ENCODE results near the gene PTPRM.
"Not testable (repeated sequence)": the region's sequence is repeated elsewhere in the genome, so short reads cannot be mapped to it uniquely, and the experiment has no call there.

Gene PTPRM

DNA sequence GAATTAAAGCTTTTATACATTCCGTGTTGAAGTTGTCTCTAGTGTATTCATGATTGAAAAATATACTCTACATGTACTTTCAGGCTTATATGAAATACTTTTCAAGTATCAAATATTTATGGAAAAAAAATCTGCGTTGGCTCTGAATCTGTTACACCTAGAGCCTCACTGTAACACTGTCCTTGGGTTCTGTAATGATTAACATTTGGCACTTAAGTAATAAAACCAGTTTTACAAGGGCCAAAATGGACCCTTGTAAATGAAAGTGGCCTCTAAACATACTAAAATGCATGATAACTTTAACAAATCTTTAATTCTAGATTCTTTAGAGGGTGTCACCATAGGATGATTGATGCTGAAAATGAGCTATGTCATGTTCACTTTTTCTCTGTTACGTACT, 162.8 kb downstream of the PTPRM start:
- no peak for DNase-seq

DNA sequence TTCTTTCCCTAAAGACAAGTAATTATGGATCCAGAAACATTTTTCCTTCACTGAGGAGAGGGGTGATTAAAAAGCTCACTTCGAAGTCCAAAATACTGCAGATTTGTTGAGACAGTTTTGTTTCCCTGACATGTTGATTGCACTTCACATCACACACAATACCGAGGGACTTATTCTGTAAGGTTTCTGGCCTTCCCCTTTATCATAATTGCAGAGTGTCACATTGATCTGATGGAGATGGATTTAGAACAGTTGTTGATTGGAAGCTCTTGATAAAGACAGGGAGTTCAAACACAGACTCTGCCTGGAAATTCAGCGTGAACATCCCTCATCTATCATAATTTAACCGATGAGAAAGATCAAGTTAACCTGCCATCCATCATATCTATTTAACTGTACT, 163.6 kb downstream of the PTPRM start:
- DNase-seq = no peak

DNA sequence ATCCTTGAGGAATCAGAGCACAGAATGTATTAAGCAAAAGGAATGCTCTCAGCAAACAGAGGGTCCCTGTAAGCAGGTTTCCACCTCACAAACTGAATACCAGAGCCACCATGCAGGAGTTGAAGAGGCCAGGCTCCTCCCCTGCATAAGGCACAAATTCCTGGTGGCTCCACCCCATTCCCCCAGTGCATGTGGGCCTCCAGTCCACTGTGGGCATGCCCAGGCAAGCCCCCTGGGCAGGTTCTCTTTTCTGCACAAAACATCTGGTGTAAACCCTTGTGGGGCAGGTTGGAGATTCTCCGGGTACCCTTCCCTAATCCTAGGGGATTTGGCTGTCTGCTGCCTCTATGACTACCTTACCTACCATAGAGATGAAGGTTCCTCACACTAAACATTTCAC, 166.5 kb downstream of the PTPRM start:
- DNase-seq = no peak

DNA sequence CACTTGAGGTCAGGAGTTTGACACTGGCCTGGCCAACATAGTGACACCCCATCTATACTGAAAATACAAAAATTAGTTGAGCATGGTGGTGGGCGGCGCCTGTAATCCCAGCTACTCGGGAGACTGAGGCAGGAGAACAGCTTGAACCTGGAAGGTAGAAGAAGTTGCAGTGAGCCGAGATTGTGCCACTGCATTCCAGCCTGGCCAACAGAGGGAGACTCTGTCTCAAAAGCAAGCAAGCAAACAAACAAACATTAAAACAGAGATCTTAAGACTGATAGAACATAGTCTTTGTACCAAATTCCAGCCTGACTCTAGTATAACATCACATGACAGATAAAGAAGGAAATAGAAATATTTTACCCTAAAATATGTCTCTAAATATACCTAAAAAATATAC, 168.1 kb downstream of the PTPRM start:
- DNase-seq = no peak

DNA sequence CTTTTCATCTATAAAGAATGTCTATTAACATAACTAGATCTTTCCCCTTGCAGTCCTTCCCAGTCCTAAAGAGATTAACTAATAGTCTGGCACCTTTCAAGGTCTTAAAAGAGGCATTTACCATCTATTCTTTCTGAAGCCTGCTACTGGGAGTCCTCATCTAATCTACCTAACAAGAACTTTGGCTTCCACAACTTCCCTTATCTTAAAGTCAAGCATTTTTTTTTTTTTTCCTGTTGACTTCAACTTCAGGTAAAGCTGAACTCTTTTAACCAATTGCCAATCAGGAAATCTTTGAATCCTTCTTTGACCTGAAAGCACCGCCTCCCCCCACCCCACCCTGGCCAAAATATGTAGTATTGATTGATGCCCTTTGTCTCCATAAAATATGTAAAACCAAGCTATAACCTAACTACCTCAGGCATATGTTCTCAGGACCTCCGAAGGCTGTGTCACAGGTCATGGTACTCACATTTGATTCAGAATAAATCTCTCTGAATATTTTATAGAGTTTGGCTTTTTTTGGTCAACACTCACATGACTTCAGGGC, 168.6 kb downstream of the PTPRM start:
- DNase-seq = no peak

DNA sequence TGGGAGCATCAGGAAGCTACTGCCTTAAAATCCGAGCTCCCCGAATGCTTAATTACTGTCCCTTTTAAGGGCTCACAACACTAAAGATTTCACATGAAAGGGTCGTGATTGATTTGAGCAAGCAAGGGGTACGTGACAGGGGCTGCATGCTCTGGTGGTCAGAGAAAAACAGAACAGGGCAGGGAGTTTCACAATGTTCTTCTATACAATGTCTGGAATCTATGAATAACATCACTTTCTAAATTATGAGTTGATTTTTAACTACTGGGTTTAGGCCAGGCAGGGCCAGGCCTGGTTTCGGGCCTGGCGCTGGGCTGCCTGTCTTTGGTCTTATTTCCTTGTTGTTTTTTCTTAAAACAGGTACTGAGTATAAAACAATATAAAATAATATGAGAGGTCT, 169.4 kb downstream of the PTPRM start:
- DNase-seq = not testable (repeated sequence)

DNA sequence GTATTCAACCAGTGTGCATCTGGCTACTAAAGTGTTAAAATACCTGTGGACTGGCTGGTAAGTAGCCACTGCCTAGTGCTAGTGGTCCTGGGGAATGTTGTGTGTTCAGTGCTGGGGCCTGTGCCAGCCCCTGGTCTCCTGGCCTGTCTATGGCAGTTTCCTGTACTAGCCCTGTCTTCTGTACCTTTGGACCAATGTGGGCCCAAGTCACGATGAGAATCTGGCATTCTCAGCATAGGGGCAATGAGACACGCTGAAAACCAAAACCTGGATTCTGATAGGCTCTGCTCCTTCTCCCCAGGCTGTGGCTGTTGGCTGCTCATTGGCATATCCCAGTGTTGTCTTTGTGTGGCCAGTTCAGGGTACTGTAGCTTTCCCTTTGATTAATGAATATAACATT, 170.4 kb downstream of the PTPRM start:
- no peak for DNase-seq

DNA sequence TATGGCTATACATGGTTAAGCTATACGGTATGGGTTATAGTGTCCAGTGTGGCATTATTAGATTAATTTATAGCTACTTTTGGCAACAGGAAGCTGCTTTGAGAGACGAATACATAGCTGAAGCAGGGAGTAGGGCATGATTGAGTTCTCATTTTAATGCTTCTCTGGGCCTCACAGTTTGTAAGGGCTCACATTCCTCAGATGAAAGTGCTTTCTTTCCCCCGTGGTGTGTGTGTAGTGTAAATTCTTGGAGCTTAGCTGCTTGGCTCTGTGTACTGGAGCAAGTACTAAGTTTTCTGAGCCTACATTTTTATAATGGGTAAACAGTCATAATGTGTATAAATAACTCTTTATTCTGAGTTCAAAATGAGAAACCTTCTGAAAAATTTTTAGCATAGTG, 173.7 kb downstream of the PTPRM start:
- DNase-seq = no peak

DNA sequence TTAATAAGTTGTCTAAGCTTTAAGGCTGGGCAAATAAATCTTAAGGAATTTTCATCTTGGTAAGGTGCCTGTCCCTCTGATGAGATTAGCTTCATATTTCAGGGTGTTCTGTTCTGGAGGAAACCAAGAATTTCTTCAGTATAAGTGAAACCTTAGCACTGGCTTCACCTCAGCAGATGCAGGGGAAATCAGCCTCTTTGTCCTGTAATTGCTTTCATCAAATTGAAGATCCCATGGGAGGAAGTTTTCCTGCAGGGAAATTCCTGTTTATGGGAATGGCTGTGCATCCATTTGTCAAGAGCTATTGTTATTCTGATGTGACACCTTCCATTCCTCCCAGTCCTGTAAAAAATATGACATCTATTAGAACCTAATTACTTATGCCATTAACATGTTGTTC, 174.5 kb downstream of the PTPRM start:
- no peak for DNase-seq

DNA sequence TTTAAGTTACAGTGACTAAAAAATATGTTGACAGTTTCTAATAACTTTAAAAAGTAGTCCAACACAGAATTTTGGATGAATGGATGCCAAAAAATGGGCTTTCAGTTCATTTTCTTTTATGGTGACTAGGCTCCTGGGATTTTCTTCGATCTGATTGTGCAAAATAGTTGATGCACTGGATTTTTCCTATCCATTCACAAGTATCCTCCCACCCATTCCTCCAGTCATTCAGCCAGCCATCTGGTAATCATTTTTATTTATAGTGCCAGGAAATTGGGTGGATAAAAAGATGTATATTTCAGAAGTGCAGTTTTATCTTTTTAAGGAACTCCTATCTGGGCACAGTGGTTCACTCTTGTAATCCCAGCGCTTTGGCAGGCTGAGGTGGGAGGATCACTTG, 175.1 kb downstream of the PTPRM start:
- no peak for DNase-seq

DNA sequence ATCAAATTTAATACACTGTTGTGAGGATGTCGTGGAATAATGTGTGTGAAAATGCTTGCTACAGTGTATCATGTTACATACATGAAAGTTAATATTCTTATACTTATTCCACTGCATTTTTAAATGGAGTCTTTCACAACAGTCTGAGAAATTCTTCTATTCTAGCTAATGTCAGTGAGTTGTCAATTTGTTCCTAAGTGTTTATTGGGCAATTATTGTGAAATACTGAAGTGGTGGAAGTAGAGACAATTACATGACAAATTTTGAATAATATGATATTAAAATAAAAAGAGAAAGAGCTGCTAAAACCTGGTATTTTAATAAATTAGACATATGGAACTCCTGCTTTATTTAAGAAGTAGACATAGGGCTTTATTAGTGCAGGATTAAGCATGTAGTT, 176.1 kb downstream of the PTPRM start:
- no peak for DNase-seq

DNA sequence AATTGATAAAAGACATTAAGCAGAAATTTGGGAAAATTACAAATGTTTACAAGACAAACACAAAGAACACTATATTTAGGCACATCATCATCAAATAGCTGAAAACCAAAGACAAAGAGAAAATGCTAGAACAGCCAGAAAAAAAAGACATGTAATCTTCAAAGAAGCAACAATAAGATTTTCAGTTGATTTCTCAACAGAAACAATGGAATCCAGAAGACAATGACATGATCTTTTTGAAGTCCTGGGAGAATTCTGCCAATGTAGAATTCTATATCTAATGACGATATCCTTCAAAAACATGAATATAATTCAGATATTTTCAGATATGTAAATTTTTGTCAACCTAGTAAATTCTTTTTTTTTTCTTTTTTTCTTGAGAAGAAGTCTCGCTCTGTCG, 179.0 kb downstream of the PTPRM start:
- DNase-seq = no peak

DNA sequence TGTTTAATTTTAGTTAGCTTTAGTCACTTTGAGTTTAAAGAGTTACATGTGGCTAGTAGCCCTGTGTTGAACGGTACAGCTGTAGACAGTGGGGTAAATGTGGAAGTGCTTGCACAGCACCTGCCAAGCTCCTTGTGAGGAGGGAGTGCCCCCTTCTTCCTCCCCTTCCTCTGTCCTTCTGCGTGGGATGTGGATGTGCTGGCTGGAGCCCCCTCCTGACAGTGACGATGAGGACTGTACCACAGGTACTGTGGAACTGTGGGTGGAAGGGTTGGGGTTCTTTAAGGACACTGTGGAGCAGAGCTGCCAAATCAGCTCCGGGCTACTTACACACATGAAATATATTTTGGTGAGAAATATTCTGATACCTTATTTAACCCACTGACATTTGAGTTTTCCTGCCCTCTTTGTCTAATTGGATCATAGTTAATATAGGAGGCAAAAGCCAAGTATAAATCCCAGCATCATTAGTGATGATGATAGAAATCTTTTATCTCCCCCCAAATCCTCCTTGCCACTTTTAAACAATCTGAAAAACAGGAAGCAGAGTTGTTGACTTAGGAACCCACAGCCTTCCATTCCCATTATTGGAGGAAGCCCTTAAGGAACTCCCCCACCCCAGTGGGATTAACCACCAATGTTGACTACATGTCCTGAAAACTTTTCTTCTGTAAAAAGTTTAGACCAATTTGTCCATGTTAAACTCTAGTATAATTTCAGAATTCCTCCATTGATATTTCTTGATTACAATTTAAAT, 181.3 kb downstream of the PTPRM start:
- DNase-seq = no peak

DNA sequence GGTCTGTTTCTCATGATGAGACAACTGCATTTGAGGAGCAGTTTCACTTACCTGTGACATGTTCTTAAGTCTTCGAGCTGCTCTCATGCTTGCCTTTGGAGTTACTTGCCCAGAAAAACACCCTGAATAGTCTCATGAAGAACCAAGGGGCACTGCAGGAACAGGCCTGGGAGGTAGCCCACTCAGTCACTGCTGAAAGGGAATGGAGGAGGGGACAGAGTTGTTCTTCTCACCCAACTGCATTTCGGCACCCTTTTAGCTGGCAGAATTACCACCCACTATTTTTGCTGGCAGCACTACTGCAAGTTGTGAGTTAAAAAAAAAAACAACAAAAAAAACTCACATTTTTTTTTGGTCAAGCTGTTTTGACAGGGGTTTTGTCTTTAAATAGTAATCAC, 181.9 kb downstream of the PTPRM start:
- no peak for DNase-seq

DNA sequence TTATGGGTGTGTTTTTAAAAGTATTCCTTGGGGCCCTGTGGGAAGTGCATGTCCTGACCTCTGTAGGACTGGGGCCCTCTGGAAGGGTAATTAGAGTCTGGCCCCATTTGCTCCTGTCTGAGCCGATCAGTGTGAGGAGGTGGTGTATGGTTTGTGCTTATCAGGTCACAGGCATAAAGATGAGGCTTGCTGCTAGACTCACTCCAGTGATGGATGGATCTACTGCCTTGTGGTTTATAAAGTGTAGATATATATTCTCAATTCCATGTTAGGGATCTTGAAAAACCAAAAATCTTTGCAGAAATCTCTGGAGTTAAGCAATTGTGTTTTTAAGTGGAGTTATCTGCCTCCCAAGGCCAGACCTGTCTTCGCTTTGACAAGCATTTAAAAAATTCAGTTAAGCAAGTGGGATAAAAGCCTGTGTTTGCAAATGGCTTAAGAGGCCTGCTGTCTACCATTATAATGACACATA, 182.4 kb downstream of the PTPRM start:
- no peak for DNase-seq

DNA sequence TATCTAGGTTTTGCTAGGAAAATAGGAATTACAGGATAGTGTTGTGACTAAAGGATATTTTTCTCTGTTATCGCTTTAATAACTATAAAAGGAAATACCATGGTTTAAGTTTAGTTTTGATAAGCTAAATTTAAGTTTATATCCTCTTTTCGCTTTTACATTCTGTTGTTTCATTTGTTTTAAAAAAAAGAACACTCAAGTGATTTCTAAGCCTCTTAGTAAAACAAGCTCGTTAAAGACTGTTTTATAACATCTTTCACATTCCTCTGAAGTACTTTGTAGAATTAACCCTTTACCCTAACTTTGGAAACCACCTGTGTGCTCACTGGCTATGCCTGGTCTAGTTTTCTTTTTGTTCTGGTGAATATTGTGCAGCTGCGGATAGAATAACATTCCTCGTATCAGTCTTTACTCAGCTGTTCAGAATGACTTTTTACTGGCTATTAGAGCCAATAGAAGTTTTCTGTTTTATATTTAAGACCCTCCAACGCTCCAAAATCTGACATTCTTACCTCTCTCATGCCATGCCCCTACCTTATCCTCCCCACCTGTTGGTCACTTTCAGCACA, 183.1 kb downstream of the PTPRM start:
- DNase-seq = no peak

DNA sequence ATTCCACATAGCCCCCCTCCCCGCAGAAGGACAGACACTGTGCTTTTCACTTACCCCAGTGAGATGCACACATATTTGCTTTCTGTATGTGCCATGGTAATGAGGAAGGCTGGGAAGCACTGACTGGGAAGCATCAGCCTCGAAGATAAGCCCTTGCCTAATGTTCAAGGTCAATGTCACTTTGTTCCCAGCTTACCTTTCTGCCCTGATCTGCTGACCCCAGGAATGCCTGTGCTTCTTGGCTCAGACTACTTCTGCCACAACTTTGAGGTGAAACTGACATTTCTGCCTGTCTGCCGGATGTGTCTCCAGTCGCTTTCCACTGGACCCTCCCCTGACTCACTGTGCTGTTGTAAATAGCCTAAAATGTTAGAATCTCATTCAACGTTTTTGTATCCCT, 183.8 kb downstream of the PTPRM start:
- DNase-seq = no peak

DNA sequence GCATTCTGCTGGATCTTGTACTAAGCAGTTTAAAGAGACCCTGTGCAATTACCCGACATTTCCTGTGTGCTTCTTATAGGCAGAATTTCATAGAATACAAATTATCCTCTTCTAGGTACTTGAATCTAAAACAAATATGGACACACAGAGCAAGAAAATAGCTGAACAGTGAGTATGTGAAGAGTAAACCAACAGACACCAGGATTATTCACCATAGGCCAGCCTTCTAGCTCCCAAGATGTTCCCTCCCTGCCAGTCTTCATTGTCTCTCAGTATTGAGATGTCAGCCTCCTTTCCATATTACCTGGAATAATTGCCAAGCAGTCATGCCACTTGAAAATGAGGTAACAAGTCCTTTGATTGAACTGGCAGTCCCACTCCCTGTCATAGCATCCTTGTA, 187.1 kb downstream of the PTPRM start:
- no peak for DNase-seq

DNA sequence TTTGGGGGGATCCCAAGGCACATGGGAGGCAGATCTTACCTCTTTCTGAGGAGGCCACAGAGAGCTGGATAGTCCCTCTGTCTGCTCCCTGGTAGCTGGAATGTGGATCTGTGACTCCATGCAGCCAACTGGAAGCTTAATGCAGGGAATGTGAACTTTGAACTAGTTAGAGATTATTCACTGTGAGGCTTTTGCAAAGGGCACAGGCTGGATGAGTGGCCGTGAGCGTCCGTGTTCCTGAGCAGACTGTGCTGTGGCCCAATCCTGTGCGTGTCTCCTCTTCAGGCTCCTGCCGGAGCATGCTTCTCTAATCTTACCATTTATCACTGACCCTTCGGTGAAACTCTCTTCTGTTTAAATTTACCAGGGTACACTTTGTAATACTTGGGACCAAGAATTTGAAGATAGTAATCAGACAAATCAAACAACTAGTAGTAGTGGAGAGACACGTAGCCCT, 187.6 kb downstream of the PTPRM start:
- no peak for DNase-seq

DNA sequence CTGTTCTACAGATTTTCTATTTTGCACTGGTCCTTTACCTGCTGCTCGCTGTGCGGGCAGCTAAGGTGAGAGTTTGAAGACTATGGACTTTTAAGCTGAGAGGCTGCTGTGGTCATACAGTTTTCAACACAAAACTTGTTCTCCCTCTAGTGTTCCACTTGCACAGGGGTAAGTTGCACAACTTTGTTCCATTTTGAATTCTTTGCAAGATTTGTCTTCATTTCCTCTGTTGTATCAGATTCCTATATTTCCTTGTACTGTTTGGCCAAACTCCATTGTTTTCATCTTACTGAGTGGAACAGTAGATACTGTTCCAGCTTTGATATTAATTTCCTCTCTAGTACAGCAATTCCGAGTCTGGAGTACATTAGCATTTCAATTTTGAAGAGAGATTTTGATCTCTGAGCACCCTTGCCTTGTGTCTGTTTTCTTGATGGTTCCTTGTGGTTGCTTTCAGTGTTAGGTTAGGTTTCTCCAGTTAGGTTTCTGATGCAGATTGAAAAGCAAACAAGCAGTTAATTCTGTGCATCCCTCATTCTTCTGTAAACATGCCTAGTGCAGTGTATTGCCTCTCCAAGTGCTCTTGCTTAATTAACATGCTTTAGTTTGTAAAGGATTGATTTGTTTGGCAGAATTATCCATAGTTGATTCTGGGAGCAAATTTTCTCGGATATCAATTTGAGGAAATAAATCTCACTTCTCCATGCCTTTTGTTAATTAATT, 188.8 kb downstream of the PTPRM start:
- DNase-seq = no peak

DNA sequence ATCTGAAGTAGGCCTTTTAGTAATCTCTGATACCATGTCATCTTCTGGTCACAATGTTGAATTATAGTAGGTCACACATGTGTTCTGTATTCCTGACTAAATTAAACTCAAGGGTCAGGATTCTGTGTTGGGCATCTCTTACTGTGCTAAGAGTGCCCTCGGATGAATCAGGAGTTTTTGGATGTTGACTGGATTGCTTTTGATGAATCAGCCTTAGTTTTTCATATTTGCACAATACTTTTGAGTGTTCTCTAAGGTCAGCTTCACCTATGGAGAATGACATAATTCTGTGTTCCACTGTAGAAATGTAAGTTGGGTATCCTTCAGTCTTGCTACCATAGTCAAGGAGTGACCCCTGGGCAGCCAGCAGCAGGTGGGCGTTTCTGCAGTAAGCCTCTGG, 190.1 kb downstream of the PTPRM start:
- no peak for DNase-seq

DNA sequence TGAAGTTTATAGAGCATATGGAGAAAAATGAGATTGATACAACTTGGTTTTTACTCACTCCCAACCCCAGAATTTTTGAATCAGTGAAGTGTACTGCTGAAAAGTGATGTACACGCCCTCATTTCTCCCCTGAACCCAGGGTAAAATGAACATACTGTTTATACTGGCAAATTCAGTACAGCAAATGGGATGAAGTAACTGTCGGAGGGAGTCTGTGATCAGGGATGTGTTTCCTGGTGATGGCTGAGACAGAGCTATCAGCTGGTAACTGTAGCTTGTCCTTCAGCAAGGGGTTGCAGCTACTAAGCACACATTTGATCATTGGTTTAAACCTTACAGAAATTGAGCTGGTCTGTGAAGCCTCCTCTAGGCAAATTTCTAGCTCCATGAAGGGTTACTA, 191.6 kb downstream of the PTPRM start:
- DNase-seq = no peak

DNA sequence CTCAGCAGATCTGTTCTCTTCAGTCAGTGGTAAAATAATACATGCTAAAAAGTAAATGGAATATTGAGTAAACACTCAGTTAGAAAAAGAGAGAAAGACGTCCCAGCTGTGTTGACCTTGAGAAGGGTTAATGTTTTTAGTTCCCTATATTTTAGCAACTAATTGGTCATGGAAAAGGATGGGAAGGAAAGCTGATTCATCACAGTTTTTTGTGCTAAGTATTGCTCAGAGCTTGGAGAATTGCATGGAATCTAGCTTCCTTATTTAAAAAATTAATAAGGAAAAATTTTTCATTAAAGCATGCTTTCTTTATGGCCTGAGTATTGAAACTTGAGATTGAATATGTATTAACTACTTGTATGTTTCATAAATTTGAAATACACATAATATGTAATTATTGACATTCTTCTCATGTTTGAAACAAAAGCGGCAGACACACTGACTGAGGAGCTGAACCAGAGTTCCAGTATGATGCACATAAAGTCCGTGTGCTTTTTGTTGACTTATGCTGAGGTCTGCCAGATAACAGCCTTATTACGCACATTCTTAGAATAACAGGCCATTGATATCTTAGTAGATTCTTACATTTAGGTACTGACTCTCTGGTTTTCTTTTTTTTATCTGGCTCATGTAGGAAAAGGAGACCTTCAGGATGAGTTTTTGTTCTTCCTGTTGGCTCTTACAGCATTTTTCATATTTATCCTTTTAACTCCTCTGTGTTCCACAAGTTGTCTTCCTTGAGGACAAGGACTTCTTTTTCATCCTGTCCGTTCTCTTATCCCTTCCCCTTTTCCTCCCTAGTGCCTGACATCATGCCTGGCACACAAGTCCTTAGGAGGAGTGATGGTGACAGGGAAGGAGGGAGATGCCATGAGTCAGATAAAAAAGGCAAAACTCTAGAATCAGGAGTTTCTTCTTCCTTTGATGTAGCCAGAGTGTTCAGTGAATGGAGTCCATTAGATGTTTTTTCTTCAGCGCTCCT, 194.1 kb downstream of the PTPRM start:
- DNase-seq = no peak

Data from stimulated activated CD4-positive, alpha-beta T cell treated with anti-CD3 and anti-CD28 coated beads, Interleukin-1b, Interleukin-23, amount 100 ng/mL, for 48 hours (primary cell).